ENCODE measurements around the gene ZFYVE21.

Gene ZFYVE21

GRCh38 chr14:103705504-103706284 lies 9.9 kb upstream of the ZFYVE21 start:
- DNase-seq (ENCODE audit: low read depth), result no peak

GRCh38 chr14:103706551-103707328 lies 8.9 kb upstream of the ZFYVE21 start:
- DNase-seq (ENCODE audit: low read depth), result no peak

GRCh38 chr14:103707329-103708263 lies 8.0 kb upstream of the ZFYVE21 start:
- DNase-seq (ENCODE audit: low read depth), result no peak

GRCh38 chr14:103708750-103709187 lies 6.8 kb upstream of the ZFYVE21 start:
- no peak for DNase-seq (ENCODE audit: low read depth)

GRCh38 chr14:103709814-103710213 lies 5.8 kb upstream of the ZFYVE21 start:
- no peak for DNase-seq (ENCODE audit: low read depth)

GRCh38 chr14:103710771-103711377 lies 4.7 kb upstream of the ZFYVE21 start:
- DNase-seq (ENCODE audit: low read depth), result no peak

DNA sequence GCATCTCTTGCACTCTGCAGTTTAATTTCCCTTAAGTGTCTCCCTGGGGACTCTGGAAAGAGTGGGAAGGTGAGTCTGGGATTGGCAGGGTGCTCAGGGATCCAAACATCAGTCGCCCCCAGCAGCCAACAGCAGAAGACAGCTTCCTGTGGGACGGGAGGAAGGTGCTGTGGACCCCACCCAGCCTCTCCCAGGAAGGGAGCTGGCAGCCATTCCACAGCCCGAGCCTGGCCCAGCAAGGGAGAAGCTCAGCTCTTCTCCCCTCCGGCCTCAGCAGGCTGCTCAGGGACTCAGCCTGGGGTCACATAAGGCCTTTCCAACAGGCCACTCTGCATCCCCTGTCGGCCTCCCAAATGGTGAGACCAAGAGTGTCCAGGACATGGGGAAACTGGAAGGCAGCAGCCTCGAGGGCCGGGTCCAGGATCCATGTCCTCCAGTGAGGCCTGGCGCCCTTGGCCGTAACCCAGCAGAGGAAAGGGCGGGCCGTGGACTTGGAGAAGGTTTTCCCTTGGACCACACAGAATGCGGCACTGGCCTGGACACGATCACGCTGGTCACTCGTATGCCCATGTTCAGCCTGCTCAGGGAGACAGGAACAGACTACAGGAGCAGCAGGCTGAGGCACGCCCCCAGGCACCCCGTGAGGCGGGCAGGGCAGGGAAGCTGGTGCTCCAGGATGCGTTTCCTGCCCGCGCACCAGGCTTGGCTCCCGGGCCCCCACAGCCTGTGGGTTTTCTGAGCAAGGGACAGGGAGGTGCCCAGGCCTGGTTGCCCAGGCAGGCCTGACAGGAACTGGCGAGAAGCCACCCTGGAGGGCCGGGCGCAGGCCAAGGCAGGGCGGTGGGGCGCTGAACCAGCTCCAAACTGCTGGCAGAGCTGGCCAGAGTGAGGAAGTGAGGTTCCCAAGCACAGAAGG lies 3.8 kb upstream of the ZFYVE21 start:
- no peak for DNase-seq (ENCODE audit: low read depth)

DNA sequence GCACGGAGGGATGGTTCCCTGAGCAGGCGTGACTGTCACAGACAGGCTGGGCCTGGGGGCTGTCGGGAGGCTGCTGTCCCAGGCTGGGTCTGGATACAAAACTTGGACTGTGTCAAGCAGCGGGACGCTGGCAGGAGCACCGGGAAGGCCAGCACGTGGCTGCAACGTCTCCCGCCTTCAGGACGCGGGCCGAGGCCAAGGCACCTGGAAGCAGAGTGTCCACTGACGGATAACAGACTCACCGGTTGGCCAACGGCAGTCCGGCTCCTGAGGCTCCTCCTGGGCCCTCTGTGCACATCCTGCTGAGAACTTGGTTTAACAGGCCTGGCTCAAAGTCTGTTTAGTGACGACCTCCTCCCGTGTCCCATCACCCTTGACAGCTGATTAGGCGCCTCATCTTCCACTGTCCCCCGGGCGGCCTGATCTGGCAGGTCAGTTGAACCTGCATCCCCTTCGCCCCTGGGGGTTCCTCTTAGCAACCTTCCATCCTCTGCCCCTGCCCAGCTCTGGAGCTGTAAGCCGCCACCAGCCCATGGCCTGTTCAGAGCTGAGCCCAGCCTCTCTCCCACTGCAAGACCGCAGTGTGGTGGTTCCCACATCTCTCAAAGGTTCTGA lies 2.9 kb upstream of the ZFYVE21 start:
- DNase-seq (ENCODE audit: low read depth), result no peak

DNA sequence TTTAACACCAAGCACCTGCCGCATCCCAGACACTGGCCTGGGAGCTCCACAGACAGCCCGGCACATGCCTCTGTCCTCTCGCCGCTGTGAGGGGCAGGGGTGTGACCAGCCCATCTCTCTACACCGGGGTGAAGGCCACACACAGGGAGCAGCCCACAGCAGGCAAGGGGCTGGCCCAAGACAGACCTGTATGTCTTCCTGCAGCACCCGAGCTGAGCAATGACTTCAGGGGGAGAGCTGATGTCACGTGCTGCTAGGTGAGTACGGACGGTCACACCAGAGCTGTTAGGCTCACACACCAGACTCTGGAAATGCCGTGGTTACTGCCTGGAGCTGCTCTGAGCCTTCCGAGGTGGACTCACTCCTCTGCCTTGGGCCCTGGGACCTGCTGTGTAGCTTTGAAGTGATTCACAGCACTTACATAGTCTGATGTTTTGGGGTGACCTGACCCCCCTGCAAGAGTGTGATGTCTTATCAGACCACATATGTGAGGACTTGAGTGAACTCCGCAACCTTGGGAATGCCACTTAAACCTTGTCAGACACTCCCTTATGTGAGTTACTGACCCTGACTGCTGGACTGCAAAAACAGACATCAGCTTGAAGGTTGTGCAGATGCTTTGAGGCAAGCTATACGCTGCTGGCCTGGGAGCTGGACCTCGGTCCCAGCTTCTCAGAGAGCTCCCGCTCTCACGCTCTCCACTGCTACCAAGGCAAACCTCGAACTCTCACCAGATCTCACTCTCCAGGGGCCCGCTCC lies 2.1 kb upstream of the ZFYVE21 start:
- no peak for DNase-seq (ENCODE audit: low read depth)

- no peak for DNase-seq (ENCODE audit: low read depth)
Measured at GRCh38 chr14:103714063-103714724, 1.4 kb upstream of the ZFYVE21 start.

- no peak for DNase-seq (ENCODE audit: low read depth)
Measured at GRCh38 chr14:103716091-103716801, 636 bp downstream of the ZFYVE21 start.

GRCh38 chr14:103716899-103717411 lies 1.3 kb downstream of the ZFYVE21 start:
- no peak for DNase-seq (ENCODE audit: low read depth)

DNA sequence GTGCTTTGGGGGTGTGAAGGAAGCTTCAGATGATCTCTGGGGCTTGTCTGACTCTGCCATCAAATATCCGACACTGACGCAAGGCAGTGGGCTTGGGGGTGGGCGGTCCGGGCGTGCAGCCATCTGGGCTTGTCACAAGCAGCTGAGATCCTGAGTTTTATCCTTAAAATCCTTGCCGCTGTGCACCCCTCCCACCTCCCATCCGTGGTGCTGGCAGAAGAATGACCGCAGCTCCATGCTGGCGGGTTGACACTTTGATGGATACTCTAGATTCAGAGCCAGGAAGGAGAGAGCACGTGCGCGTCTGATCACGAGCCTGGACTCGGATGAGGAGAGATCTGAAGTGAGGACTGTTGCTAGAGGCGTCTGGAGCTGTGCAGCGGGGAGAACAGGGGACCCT lies 3.0 kb downstream of the ZFYVE21 start:
- DNase-seq (ENCODE audit: low read depth), result no peak

- no peak for DNase-seq (ENCODE audit: low read depth)
Measured at GRCh38 chr14:103719751-103720150, 4.1 kb downstream of the ZFYVE21 start.

GRCh38 chr14:103721334-103722120 lies 5.9 kb downstream of the ZFYVE21 start:
- DNase-seq (ENCODE audit: low read depth), result peak; percentile 33

DNA sequence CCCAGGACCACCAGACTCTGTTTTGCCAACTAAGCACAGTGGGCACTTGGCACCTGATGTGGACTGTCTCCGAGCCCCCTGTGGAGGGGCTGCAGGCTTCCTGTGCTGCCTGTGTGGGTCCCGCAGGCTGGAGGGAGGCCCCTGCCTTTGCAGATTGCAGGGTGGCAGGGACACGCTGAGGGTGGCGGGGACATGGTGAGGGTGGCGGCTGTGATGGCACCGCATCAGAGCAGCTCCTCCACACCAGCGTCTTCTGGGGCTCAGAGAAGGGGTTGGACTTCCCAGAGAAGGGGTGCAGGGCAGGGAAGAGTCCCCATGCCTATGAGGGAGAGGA lies 8.1 kb downstream of the ZFYVE21 start:
- no peak for DNase-seq (ENCODE audit: low read depth)

- DNase-seq (ENCODE audit: low read depth), result no peak
Measured at GRCh38 chr14:103724116-103724515, 8.5 kb downstream of the ZFYVE21 start.

Measured in activated T-cell treated with anti-CD3 and anti-CD28 coated beads for 48 hours (primary cell).